Measurements from ENCODE around the gene PTPRD. TPM values are rescaled to one million over a fixed set of nuclear protein-coding genes. Genes with fewer than 3 reads are reported as not detected.

PTPRD gene
- total RNA-seq, 1 donor from 2014 or later = 0.05 TPM

DNA sequence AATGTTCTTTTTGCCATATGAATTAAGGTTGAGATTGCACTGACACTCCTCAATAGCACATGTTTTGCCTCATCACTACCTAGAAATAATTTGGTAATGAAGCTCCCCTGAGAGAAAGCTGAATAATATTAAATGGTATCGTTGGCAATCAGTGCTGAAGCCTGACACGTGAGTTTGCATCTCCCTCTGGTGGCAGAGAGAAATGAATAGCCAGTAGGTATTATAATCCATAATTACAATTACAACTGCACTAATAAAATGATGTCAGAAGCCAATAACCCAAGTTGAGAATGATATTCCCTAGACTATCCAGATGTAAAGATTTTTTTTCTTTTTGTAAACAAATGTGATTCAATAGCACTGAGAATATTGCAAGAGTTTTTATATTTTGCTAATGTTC is 700.3 kb downstream of the PTPRD start:
- no peak overlapping the region for H3K4me3 Mint-ChIP-seq
- H3K27me3 Mint-ChIP-seq (ENCODE audit: insufficient read depth) = no peaks in the 10 kb centered on the region
- intact Hi-C loops (cut with micrococcal nuclease) = no loop called here
- no peak for DNase-seq (ENCODE audit: low spot score)
- no peaks in the 10 kb centered on the region for H3K4me1 Mint-ChIP-seq (ENCODE audit: low read depth)
- no peaks in the 10 kb centered on the region for H3K36me3 Mint-ChIP-seq (ENCODE audit: low read depth)
- H3K9me3 Mint-ChIP-seq = peaks cover 12% of the 10 kb centered on the region
- no peak overlapping the region for H3K27ac Mint-ChIP-seq

DNA sequence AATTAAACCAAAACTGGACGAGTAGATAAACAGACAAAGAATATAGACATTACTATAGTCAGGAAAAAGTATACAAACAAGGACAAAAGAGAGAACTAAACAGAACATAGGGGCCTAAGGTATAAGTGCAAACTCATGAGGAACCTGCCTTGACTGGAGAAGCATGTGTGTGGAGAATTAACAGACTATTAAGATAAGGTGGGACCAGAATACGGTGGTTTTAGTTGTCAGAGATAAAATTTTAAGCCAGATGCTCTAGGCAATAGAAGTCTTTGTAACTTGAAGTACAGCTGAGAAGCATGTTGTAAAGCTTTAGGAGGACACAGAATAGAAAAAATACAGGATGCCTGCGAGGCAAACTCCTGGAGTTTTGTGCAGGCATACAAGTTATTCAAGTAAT is 707.1 kb downstream of the PTPRD start:
- H3K4me3 Mint-ChIP-seq = no peak overlapping the region
- H3K36me3 Mint-ChIP-seq (ENCODE audit: low read depth) = no peaks in the 10 kb centered on the region
- H3K27me3 Mint-ChIP-seq (ENCODE audit: insufficient read depth) = no peaks in the 10 kb centered on the region
- H3K4me1 Mint-ChIP-seq (ENCODE audit: low read depth) = no peaks in the 10 kb centered on the region
- no peaks in the 10 kb centered on the region for H3K9me3 Mint-ChIP-seq
- no peak for DNase-seq (ENCODE audit: low spot score)
- no peak overlapping the region for H3K27ac Mint-ChIP-seq
- intact Hi-C loops (cut with micrococcal nuclease) = no loop called here

DNA sequence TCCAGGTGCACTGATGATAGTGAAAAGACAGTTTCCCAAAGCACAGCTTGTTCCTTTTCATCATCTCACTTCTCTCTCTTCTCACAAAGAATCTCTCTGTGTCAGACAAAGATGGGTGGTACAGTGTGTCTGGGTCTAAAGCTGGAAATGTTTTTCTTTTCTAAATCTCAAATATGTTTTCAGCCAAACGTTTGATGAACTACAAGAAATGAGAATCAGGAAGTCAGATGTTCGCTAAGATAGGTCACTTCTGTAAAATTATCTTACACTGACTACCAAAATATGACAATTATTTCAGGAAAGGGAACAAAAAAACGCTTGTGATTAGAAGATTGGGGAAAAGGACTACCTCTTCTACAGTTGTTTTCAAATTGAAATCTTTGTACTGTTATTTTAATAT is 708.8 kb downstream of the PTPRD start:
- intact Hi-C loops (cut with micrococcal nuclease) = no loop called here
- no peak for DNase-seq (ENCODE audit: low spot score)
- Mint-ChIP-seq H3K9me3 (no peaks in the 10 kb centered on the region), H3K36me3 (ENCODE audit: low read depth) (no peaks in the 10 kb centered on the region), H3K4me1 (ENCODE audit: low read depth) (no peaks in the 10 kb centered on the region), H3K27me3 (ENCODE audit: insufficient read depth) (no peaks in the 10 kb centered on the region), H3K27ac (no peak overlapping the region), H3K4me3 (no peak overlapping the region)

DNA sequence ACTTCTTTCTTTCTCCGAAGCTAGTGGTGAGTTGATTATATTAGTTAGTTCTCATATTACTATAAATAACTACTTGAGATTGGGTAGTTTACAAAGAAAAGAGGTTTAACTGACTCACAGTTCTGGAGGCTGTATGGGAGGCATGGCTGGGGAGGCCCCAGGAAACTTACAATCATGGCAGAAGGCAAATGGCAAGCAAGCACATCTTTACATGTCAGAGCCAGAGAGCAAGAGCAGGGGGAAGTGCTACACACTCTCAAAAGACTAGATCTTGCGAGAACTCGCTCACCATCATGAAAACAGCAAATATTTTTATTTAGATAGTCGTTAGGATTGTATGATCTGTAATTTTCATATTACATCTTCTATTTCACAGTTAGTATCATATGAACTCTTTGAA is 711.2 kb downstream of the PTPRD start:
- Mint-ChIP-seq H3K27ac (no peak overlapping the region), H3K4me1 (ENCODE audit: low read depth) (no peaks in the 10 kb centered on the region), H3K4me3 (no peak overlapping the region), H3K9me3 (no peaks in the 10 kb centered on the region), H3K27me3 (ENCODE audit: insufficient read depth) (no peaks in the 10 kb centered on the region), H3K36me3 (ENCODE audit: low read depth) (no peaks in the 10 kb centered on the region)
- intact Hi-C loops (cut with micrococcal nuclease) = no loop called here
- no peak for DNase-seq (ENCODE audit: low spot score)

DNA sequence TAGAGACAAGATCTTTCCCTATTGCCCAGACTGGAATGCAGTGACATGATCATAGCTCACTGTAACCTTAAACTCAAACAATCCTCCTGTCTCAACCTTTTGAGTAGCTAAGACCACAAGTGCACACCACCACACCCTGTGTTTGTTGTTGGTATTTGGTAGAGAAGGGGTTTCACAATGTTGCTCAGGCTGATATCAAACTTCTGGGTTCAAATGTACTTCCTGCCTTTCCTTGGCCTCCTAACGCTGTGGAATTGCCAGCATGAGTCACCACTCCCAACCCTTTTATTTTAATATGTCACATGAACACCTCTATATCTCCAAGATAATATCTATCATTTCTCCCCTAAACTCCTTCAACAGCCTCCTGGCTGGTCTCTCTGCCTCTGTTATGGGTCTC is 719.0 kb downstream of the PTPRD start:
- no peaks in the 10 kb centered on the region for H3K27me3 Mint-ChIP-seq (ENCODE audit: insufficient read depth)
- intact Hi-C loops (cut with micrococcal nuclease) = no loop called here
- no peaks in the 10 kb centered on the region for H3K9me3 Mint-ChIP-seq
- no peak for DNase-seq (ENCODE audit: low spot score)
- no peak overlapping the region for H3K27ac Mint-ChIP-seq
- no peaks in the 10 kb centered on the region for H3K4me1 Mint-ChIP-seq (ENCODE audit: low read depth)
- no peak overlapping the region for H3K4me3 Mint-ChIP-seq
- H3K36me3 Mint-ChIP-seq (ENCODE audit: low read depth) = no peaks in the 10 kb centered on the region

DNA sequence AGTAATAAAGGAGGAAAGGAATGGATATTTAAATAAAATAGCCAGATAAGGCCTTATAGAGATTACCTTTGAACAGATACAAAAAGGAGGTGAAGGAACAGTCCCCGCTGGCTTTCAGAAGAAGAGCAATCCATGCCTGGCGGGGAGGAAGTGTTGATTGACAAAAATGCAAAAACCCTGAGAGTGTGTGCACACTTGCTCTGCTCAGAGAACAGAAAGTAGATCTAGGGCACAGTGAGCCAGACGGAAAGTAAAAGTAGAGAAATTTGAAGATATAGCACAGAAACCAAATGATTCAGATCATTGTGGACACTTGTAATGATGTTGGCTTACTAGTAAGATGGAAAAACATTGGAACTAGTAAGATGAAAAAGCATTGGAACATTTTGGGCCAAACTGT is 720.6 kb downstream of the PTPRD start:
- no peaks in the 10 kb centered on the region for H3K4me1 Mint-ChIP-seq (ENCODE audit: low read depth)
- no peaks in the 10 kb centered on the region for H3K27me3 Mint-ChIP-seq (ENCODE audit: insufficient read depth)
- intact Hi-C loops (cut with micrococcal nuclease) = no loop called here
- DNase-seq (ENCODE audit: low spot score) = no peak
- no peaks in the 10 kb centered on the region for H3K9me3 Mint-ChIP-seq
- H3K27ac Mint-ChIP-seq = no peak overlapping the region
- H3K36me3 Mint-ChIP-seq (ENCODE audit: low read depth) = no peaks in the 10 kb centered on the region
- H3K4me3 Mint-ChIP-seq = no peak overlapping the region

DNA sequence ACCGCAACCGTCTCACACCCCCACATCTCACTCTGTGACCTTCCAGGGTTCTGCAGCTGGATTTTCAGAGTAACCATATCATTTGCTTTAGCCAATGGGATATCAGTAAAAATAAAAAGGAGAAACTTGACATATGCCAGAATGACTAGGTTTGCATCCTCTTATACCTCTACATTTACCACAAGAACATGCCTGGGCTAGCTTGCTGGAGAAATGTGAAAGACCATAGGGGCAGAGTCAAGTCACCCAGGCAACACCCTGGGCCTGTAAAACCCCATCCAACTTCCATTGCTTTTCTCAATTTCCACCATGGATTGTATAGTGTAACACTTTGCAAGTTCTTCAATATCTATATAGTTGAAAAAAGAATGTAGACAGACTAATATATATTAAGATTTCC is 731.1 kb downstream of the PTPRD start:
- Mint-ChIP-seq H3K4me3 (no peak overlapping the region), H3K27ac (no peak overlapping the region), H3K36me3 (ENCODE audit: low read depth) (no peaks in the 10 kb centered on the region), H3K27me3 (ENCODE audit: insufficient read depth) (no peaks in the 10 kb centered on the region), H3K9me3 (no peaks in the 10 kb centered on the region), H3K4me1 (ENCODE audit: low read depth) (no peaks in the 10 kb centered on the region)
- intact Hi-C loops (cut with micrococcal nuclease) = no loop called here
- DNase-seq (ENCODE audit: low spot score) = no peak

DNA sequence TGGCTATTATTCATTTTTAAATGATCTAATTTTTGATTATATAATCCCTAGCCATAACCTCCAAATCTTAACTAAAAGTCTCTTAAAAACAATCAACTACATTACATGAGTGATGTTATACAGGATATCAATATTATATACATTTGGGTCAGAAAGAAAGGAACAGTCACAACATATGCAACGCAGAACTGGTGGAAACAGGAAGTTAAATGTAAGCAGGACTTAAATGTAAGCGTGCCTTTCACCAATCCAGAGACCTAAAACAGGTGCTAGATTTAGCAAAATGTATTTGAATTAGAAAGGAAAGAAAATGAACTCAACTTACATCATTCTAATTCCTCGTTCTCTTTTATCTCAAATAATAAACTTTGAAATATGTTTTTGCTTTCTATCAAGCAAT is 738.5 kb downstream of the PTPRD start:
- Mint-ChIP-seq H3K4me3 (no peak overlapping the region), H3K4me1 (ENCODE audit: low read depth) (no peaks in the 10 kb centered on the region), H3K9me3 (no peaks in the 10 kb centered on the region), H3K27me3 (ENCODE audit: insufficient read depth) (no peaks in the 10 kb centered on the region), H3K36me3 (ENCODE audit: low read depth) (no peaks in the 10 kb centered on the region), H3K27ac (no peak overlapping the region)
- intact Hi-C loops (cut with micrococcal nuclease) = no loop called here
- DNase-seq (ENCODE audit: low spot score) = no peak

DNA sequence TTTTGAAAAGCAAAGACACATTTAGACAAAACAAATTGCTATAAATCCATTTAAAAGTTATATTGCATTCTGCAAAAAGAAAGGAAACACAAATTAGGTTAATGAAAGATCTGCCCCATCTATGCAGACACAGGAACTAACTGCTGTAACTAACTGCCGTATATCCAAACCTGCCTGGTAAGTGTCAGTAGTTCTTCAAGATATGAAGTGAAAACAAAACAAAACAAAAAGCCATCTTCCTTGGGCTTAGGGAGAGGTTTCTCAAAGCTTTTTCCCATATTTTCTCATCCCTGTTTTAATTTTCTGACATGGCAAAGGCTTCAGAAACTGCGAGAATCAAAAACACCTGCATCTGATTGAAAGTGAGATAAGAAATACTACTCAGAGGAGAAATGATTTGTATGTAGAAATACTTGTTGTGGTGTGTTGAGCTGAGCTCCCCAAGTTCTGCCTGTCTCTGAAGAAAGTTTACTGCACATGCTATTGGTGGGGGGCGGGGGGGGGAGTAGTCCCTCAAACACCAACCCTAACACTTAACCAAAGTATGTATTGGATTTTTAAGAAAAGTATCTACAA is 750.5 kb downstream of the PTPRD start:
- no peak overlapping the region for H3K27ac Mint-ChIP-seq
- no peaks in the 10 kb centered on the region for H3K27me3 Mint-ChIP-seq (ENCODE audit: insufficient read depth)
- DNase-seq (ENCODE audit: low spot score) = no peak
- peaks cover 4% of the 10 kb centered on the region for H3K4me1 Mint-ChIP-seq (ENCODE audit: low read depth)
- H3K36me3 Mint-ChIP-seq (ENCODE audit: low read depth) = no peaks in the 10 kb centered on the region
- intact Hi-C loops (cut with micrococcal nuclease) = loop anchor here (5.0 kb wide), 1 partner anchor 1080 kb away; no protein-coding TSS in a partner anchor
- no peak overlapping the region for H3K4me3 Mint-ChIP-seq
- no peaks in the 10 kb centered on the region for H3K9me3 Mint-ChIP-seq

DNA sequence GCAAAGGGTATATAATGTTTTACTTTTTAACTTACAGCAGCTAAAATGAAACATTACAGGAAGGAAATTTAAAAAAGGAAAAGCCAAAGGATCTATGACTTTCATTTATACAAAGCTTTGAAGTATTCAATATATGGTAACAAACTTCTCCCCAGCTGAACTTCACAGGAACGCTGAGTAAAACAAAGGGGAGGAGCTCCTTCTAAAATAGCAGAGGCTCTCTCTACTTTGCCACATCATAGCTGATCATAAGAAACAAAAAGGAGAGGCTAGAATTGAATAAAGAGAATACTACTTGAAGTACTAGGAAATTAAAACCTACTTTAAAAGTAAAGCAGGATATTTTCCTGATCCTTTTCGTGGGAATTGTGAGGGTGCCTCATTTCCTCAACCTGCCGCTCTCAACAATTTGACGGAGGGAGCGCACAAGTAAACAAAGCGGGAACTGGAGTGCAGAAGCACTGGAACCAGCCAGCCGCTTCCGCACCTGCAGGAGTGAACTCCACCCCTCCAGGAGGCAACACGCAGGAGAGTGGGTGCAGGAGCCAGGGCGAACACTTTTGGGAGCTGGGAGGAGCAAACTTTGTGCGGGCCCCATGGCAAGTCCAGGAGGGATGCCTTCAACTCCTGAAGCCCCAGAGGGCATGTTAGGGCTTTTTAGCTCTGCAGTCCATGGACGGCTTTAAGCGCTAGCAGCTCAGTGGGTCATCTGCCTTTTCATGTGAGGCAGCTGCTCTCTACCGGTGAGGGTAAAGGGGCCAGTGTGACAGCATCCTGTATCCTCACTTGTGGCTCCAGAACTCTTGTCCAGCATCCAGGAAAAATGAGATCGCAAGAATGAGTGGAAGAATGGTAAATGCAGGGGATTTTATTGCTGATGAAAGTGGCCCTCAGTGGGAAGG is 757.4 kb downstream of the PTPRD start:
- Mint-ChIP-seq H3K9me3 (no peaks in the 10 kb centered on the region), H3K4me1 (ENCODE audit: low read depth) (no peaks in the 10 kb centered on the region), H3K27ac (no peak overlapping the region), H3K27me3 (ENCODE audit: insufficient read depth) (no peaks in the 10 kb centered on the region), H3K36me3 (ENCODE audit: low read depth) (no peaks in the 10 kb centered on the region), H3K4me3 (no peak overlapping the region)
- intact Hi-C loops (cut with micrococcal nuclease) = no loop called here
- no peak for DNase-seq (ENCODE audit: low spot score)

DNA sequence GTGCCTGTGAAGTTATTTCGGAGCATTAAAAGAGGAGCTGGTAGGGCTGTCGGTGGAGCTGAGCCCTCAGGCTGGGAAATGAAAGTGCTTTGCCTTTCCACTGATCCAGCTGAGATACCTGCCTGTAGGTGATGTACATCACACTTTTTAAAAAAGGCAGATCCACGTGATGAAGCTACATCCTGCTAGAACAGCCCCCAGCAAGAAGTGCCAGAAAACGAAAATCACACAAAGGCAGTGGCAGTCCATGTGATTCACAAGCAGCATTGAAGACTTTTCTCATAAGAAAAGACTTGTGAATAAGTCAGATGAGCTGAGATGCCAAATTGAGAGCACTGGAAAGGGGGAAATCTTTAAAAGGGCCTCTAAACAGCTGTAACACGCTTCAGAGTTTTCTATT is 765.1 kb downstream of the PTPRD start:
- Mint-ChIP-seq H3K4me3 (no peak overlapping the region), H3K27me3 (ENCODE audit: insufficient read depth) (no peaks in the 10 kb centered on the region), H3K4me1 (ENCODE audit: low read depth) (peaks cover 5% of the 10 kb centered on the region), H3K36me3 (ENCODE audit: low read depth) (no peaks in the 10 kb centered on the region), H3K9me3 (no peaks in the 10 kb centered on the region), H3K27ac (no peak overlapping the region)
- intact Hi-C loops (cut with micrococcal nuclease) = no loop called here
- no peak for DNase-seq (ENCODE audit: low spot score)

DNA sequence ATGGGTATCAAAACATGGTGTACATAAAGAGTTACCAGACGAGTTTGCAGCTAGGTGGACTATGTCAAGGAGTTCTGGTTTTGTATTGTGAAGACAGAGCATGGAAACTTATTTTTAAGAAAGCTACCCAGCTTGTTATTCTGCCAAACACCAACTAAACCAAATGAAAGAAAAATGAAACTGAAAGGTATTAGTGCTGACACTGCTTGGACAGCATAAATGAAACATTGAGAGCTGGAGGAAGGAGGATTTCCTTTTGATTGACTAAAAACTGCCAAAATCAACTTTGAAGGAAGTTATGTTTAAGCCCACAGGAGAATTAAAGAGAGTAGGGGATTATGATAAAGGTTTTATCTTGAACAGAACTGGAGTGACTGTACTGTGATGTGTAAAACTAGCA is 766.2 kb downstream of the PTPRD start:
- H3K27ac Mint-ChIP-seq = no peak overlapping the region
- H3K4me3 Mint-ChIP-seq = no peak overlapping the region
- peaks cover 5% of the 10 kb centered on the region for H3K4me1 Mint-ChIP-seq (ENCODE audit: low read depth)
- intact Hi-C loops (cut with micrococcal nuclease) = no loop called here
- H3K9me3 Mint-ChIP-seq = no peaks in the 10 kb centered on the region
- H3K36me3 Mint-ChIP-seq (ENCODE audit: low read depth) = no peaks in the 10 kb centered on the region
- no peak for DNase-seq (ENCODE audit: low spot score)
- H3K27me3 Mint-ChIP-seq (ENCODE audit: insufficient read depth) = no peaks in the 10 kb centered on the region

DNA sequence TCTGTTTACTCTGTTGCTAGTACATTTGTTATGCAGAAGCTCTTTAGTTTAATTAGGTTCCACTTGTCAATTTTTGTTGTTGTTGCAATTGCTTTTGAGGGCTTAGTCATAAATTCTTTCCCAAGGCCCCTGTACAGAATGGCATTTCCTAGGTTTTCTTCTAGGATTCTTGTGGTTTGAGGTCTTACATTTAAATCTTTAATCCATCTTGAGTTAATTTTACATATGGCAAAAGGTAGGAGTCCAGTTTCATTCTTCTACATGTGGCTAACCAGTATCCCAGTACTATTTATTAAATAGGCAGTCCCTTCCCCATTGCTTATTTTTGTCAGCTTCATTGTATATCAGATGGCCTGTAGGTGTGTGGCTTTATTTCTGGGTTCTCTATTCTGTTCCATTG is 792.4 kb downstream of the PTPRD start:
- no peaks in the 10 kb centered on the region for H3K27me3 Mint-ChIP-seq (ENCODE audit: insufficient read depth)
- H3K9me3 Mint-ChIP-seq = no peaks in the 10 kb centered on the region
- no peaks in the 10 kb centered on the region for H3K4me1 Mint-ChIP-seq (ENCODE audit: low read depth)
- intact Hi-C loops (cut with micrococcal nuclease) = no loop called here
- H3K36me3 Mint-ChIP-seq (ENCODE audit: low read depth) = no peaks in the 10 kb centered on the region
- no peak overlapping the region for H3K27ac Mint-ChIP-seq
- no peak for DNase-seq (ENCODE audit: low spot score)
- no peak overlapping the region for H3K4me3 Mint-ChIP-seq
